Neural cell (in vitro differentiated cells): Measurements from ENCODE around the gene IRF2BP2. TPM values are rescaled to one million over a fixed set of nuclear protein-coding genes. Genes with fewer than 3 reads are reported as not detected.

ENCODE experiments used
- H2AFZ ChIP-seq: fragments of 200-600, 300-800 bp; sonication (generic), shearing (Covaris generic); 2 replicates; pipeline ENCODE4 v1.6.0; 2014; ENCODE audit warnings: low read depth, mild to moderate bottlenecking, antibody characterized with exemption, low read length, moderate library complexity
- H3F3A ChIP-seq: fragments of 200-600 bp; shearing (Covaris generic); 2 replicates; pipeline ENCODE4 v1.6.1; 2016; ENCODE audit warnings: mild to moderate bottlenecking, moderate library complexity, mixed read lengths, antibody characterized with exemption, low read length; ENCODE audit not compliant: insufficient read depth, poor library complexity, severe bottlenecking
- H3K27ac ChIP-seq: fragments of 200-600, 300-800 bp; sonication (generic), shearing (Covaris generic); 2 replicates; pipeline ENCODE4 v1.5.1; 2014; ENCODE audit warnings: mild to moderate bottlenecking, low read length, moderate library complexity
- H3K27me3 ChIP-seq: fragments of 300-800, 200-600 bp; sonication (generic), shearing (Covaris generic); 2 replicates; pipeline ENCODE4 v1.6.0; 2014; ENCODE audit warnings: mild to moderate bottlenecking, low read depth, low read length, moderate library complexity; ENCODE audit not compliant: insufficient read depth
- H3K36me3 ChIP-seq: fragments of 300-800, 200-600 bp; sonication (generic), shearing (Covaris generic); 2 replicates; pipeline ENCODE4 v1.5.1; 2014; ENCODE audit warnings: mild to moderate bottlenecking, antibody characterized with exemption, low read length, moderate library complexity; ENCODE audit not compliant: insufficient read depth
- H3K4me2 ChIP-seq: fragments of 300-800, 200-600 bp; sonication (generic), shearing (Covaris generic); 2 replicates; pipeline ENCODE4 v1.6.0; 2014; ENCODE audit warnings: mild to moderate bottlenecking, low read length
- H3K4me3 ChIP-seq: fragments of 300-800, 200-600 bp; sonication (generic), shearing (Covaris generic); 2 replicates; pipeline ENCODE4 v1.5.1; 2014; ENCODE audit warnings: mild to moderate bottlenecking, low read length, moderate library complexity
- H3K79me2 ChIP-seq: fragments of 200-600 bp; shearing (Covaris generic); replicated peaks from 2 replicates; pipeline ENCODE4 v1.6.0; 2014; ENCODE audit warnings: mild to moderate bottlenecking, low read length, moderate library complexity; ENCODE audit not compliant: insufficient read depth
- H3K9ac ChIP-seq: fragments of 300-800, 200-600 bp; sonication (generic), shearing (Covaris generic); 2 replicates; pipeline ENCODE4 v1.6.1; 2016; ENCODE audit warnings: mild to moderate bottlenecking, low read length, mixed read lengths
- H3K9me2 ChIP-seq: fragments of 200-600 bp; shearing (Covaris generic); 2 replicates; pipeline ENCODE4 v1.6.1; 2016; ENCODE audit warnings: mild to moderate bottlenecking, low read length, mixed read lengths; ENCODE audit not compliant: insufficient read depth
- H3K9me3 ChIP-seq: fragments of 200-600, 300-800 bp; sonication (generic), shearing (Covaris generic); 2 replicates; pipeline ENCODE4 v1.6.1; 2016; ENCODE audit warnings: mild to moderate bottlenecking, mixed run types, low read length, moderate library complexity, mixed read lengths
- H4K20me1 ChIP-seq: fragments of 200-600 bp; shearing (Covaris generic); 2 replicates; pipeline ENCODE4 v1.6.1; 2016; ENCODE audit warnings: mild to moderate bottlenecking, mixed run types; ENCODE audit not compliant: insufficient read depth
- CTCF ChIP-seq: fragments of 450-650 bp; IDR thresholded peaks from 2 replicates; pipeline ENCODE4 v1.5.1; 2014; ENCODE audit warnings: antibody characterized with exemption, mild to moderate bottlenecking, moderate library complexity; ENCODE audit not compliant: poor library complexity, severe bottlenecking
- EP300 ChIP-seq: fragments of 450-650 bp; conservative IDR thresholded peaks from 2 replicates; pipeline ENCODE4 v1.6.1; 2014; ENCODE audit warnings: antibody characterized with exemption, mild to moderate bottlenecking, moderate library complexity; ENCODE audit not compliant: poor library complexity, severe bottlenecking
- EZH2 ChIP-seq: fragments of 200-600, 300-800 bp; shearing (Covaris generic), sonication (generic); IDR thresholded peaks from 2 replicates; pipeline ENCODE4 v1.6.1; 2014; ENCODE audit warnings: antibody characterized with exemption, low read length, borderline replicate concordance, mild to moderate bottlenecking; ENCODE audit not compliant: insufficient read depth, poor library complexity, severe bottlenecking
- MXI1 ChIP-seq: fragments of 450-650 bp; conservative IDR thresholded peaks from 2 replicates; pipeline ENCODE4 v1.6.1; 2014; ENCODE audit warnings: antibody characterized with exemption, mild to moderate bottlenecking; ENCODE audit not compliant: poor library complexity, severe bottlenecking
- POLR2AphosphoS5 ChIP-seq: IDR thresholded peaks from 2 replicates; pipeline ENCODE4 v1.6.1; 2012
- RAD21 ChIP-seq: fragments of 450-650 bp; conservative IDR thresholded peaks from 2 replicates; pipeline ENCODE4 v1.6.1; 2014; ENCODE audit warnings: antibody characterized with exemption, mild to moderate bottlenecking, moderate library complexity
- REST ChIP-seq: IDR thresholded peaks from 2 replicates; pipeline ENCODE4 v1.6.1; 2012; ENCODE audit warnings: borderline replicate concordance
- SMC3 ChIP-seq: fragments of 450-650 bp; conservative IDR thresholded peaks from 2 replicates; pipeline ENCODE4 v1.6.1; 2014; ENCODE audit warnings: antibody characterized with exemption, mild to moderate bottlenecking, moderate library complexity; ENCODE audit not compliant: poor library complexity
- TAF1 ChIP-seq: IDR thresholded peaks from 2 replicates; pipeline ENCODE4 v1.6.1; 2012; ENCODE audit warnings: low read depth
- polyA plus RNA-seq: library from polyadenylated mRNA; depleted of rRNA; stranded (reverse); fragments of >200 nt; gene quantifications from 2 replicates; pipeline ENCODE4 v1.2.3, GENCODE V29; 2014

The IRF2BP2 gene
- polyA plus RNA-seq, 1 donor from 2014 or later = 56.9 TPM

GRCh38 chr1:234605399-234605982, 4.5 kb downstream of the IRF2BP2 start:
- Histone ChIP-seq H3K4me3 (peak overlapping the region; percentile 90), H3K79me2 (peaks cover 77% of the 10 kb centered on the region), H3F3A (no peaks in the 10 kb centered on the region), H3K4me2 (peak overlapping the region; percentile 99), H3K9ac (peak overlapping the region; percentile 94), H2AFZ (no peak overlapping the region), H3K27me3 (no peaks in the 10 kb centered on the region), H4K20me1 (peaks cover 23% of the 10 kb centered on the region), H3K27ac (peak overlapping the region; percentile 93), H3K36me3 (peaks cover 15% of the 10 kb centered on the region), H3K9me2 (no peaks in the 10 kb centered on the region), H3K9me3 (no peaks in the 10 kb centered on the region)
- no peak for TF ChIP-seq RAD21
- TF ChIP-seq TAF1 = no peak
- TF ChIP-seq EZH2 = no peak
- TF ChIP-seq EP300 = no peak
- TF ChIP-seq SMC3 = no peak
- no peak for TF ChIP-seq POLR2AphosphoS5
- TF ChIP-seq MXI1 = no peak
- no peak for TF ChIP-seq CTCF
- TF ChIP-seq REST = no peak

GRCh38 chr1:234604495-234605398, 5.2 kb downstream of the IRF2BP2 start:
- Histone ChIP-seq H3K9ac (peak overlapping the region; percentile 94), H3K4me3 (peak overlapping the region; percentile 90)

More at GRCh38 chr1:234604495-234605398, 5.2 kb downstream of the IRF2BP2 start:
- H3K4me2 ChIP-seq = peak overlapping the region; percentile 99
- H3F3A ChIP-seq = peaks cover under 1% of the 10 kb centered on the region
- peaks cover 77% of the 10 kb centered on the region for H3K79me2 ChIP-seq
- no peaks in the 10 kb centered on the region for H3K9me3 ChIP-seq
- peak overlapping the region; percentile 26 for H3K27ac ChIP-seq
- H3K27me3 ChIP-seq = no peaks in the 10 kb centered on the region
- peaks cover 23% of the 10 kb centered on the region for H4K20me1 ChIP-seq
- no peaks in the 10 kb centered on the region for H3K9me2 ChIP-seq
- H3K36me3 ChIP-seq = peaks cover 15% of the 10 kb centered on the region
- no peak overlapping the region for H2AFZ ChIP-seq
- TF ChIP-seq REST = peak; percentile 32
- TF ChIP-seq MXI1 = no peak
